ENCODE results near the gene CAPN9.
A peak's percentile ranks its signal among the peaks of the same experiment; 100 is the strongest.
"Not testable (repeated sequence)": the region's sequence is repeated elsewhere in the genome, so short reads cannot be mapped to it uniquely, and the experiment has no call there.

The CAPN9 gene

DNA sequence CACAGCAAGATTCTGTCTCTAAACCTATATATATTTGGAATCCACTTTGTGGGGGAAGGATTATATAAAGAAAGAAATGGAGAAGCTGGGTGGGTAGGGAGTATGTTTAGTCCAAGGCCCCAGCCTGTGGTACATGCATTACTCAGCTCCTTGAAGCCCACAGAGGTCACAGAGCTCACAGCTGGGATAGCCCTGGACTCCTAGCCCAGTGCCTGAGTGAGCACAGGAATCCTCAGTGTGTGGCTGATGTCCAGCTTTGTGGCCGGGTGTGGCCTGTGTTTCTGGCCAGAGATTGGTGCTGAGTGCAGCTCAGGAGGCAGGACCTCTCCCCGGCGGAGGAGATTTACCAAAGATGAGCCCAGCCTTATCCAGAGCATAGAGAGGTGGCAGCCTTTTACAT lies 7.6 kb downstream of the CAPN9 start:
- Histone ChIP-seq H3K9ac (ENCODE audit: low read length) (peak overlapping the region; percentile 27), H3K9me3 (ENCODE audit: control insufficient read depth, low read length) (no peaks in the 10 kb centered on the region), H3K4me1 (ENCODE audit: control insufficient read depth, insufficient read depth, low read length) (peaks cover 48% of the 10 kb centered on the region), H3K4me3 (ENCODE audit: low read length) (no peak overlapping the region), H3K27me3 (ENCODE audit: control insufficient read depth, insufficient read depth, low read length) (no peaks in the 10 kb centered on the region), H3K36me3 (ENCODE audit: control insufficient read depth, insufficient read depth, low read length) (peaks cover 3% of the 10 kb centered on the region)

DNA sequence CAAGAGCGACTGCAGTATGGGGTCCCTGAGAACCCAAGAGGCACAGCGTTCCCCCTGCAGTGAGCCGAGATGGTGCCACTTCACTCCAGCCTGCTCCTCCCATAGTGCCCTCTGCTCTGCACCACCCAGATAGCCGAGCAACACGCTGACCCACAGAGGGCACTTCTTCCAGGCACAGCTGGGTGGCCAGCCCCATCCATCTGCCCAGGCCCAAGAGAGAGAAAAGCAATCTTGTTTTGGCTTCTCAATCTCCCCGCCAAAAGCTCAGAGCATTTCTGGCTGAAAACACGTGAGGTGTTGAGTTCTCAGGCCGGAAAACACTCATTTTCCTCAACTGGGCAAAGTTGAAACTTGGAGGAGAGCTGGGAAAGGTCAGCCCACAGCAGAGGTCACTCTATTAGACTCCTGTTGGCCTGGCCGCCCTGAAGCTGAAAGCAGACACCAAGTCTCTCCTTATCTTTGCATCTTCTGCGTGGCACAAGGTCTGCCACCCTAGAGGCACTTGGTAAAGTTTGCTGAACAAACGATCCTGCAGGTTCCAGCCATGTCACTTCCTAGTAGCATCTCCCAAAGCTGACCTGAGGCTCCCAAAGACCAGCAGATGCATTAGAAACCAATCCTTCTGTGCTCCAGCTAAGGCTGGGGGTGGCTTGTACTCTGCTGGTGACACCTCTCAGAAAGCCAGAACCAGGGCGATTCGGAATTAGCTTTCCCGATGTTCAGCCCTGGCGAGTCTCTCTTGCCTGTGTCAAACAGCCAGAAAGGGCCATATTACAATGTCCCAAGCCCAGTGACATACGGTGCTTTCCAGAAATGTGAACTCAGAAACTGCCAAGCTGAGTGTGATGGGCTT lies 10.9 kb downstream of the CAPN9 start:
- no peak overlapping the region for H3K9ac ChIP-seq (ENCODE audit: low read length)
- no peaks in the 10 kb centered on the region for H3K27me3 ChIP-seq (ENCODE audit: control insufficient read depth, insufficient read depth, low read length)
- peaks cover 18% of the 10 kb centered on the region for H3K4me1 ChIP-seq (ENCODE audit: control insufficient read depth, insufficient read depth, low read length)
- H3K9me3 ChIP-seq (ENCODE audit: control insufficient read depth, low read length), result no peaks in the 10 kb centered on the region
- H3K36me3 ChIP-seq (ENCODE audit: control insufficient read depth, insufficient read depth, low read length), result peaks cover 18% of the 10 kb centered on the region
- no peak overlapping the region for H3K4me3 ChIP-seq (ENCODE audit: low read length)

GRCh38 chr1:230758709-230759368 lies 11.7 kb downstream of the CAPN9 start:
- Histone ChIP-seq H3K4me3 (ENCODE audit: low read length) (no peak overlapping the region), H3K9ac (ENCODE audit: low read length) (no peak overlapping the region), H3K9me3 (ENCODE audit: control insufficient read depth, low read length) (no peaks in the 10 kb centered on the region), H3K36me3 (ENCODE audit: control insufficient read depth, insufficient read depth, low read length) (peaks cover 22% of the 10 kb centered on the region), H3K4me1 (ENCODE audit: control insufficient read depth, insufficient read depth, low read length) (peaks cover 10% of the 10 kb centered on the region), H3K27me3 (ENCODE audit: control insufficient read depth, insufficient read depth, low read length) (no peaks in the 10 kb centered on the region)

DNA sequence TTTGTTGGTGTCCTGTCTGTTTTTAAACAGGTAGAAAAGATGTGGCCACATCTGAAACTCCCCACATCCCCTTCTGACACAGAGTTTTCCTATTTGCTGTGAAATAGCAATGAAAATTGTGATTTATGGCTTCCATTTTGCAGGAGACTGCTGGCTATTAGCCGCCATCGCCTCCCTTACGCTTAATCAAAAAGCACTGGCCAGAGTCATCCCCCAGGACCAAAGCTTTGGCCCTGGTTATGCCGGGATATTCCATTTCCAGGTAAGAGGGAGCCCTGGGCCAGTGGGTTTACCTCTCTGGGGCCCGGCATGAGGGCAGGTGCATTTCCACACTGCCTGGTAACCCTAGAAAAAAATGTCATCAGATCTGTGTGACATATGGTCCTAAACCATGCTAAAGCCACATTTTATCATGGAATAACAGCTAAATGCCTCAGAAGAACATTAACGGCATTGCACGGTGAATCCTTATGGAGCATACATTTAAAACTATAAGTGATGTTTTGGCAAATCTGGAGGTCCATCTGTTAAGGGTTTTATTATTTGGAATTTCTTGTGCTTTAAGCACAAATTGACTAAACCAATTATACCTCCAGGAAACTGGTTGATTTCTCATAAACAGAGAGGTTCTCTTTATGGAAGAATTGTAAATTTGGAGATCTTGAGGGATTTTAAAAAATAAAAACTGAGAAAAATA lies 12.3 kb downstream of the CAPN9 start:
- H3K4me1 ChIP-seq (ENCODE audit: control insufficient read depth, insufficient read depth, low read length), result peaks cover 7% of the 10 kb centered on the region
- H3K4me3 ChIP-seq (ENCODE audit: low read length), result no peak overlapping the region
- H3K27me3 ChIP-seq (ENCODE audit: control insufficient read depth, insufficient read depth, low read length), result no peaks in the 10 kb centered on the region
- H3K36me3 ChIP-seq (ENCODE audit: control insufficient read depth, insufficient read depth, low read length), result peaks cover 23% of the 10 kb centered on the region
- no peak overlapping the region for H3K9ac ChIP-seq (ENCODE audit: low read length)
- H3K9me3 ChIP-seq (ENCODE audit: control insufficient read depth, low read length), result no peaks in the 10 kb centered on the region

DNA sequence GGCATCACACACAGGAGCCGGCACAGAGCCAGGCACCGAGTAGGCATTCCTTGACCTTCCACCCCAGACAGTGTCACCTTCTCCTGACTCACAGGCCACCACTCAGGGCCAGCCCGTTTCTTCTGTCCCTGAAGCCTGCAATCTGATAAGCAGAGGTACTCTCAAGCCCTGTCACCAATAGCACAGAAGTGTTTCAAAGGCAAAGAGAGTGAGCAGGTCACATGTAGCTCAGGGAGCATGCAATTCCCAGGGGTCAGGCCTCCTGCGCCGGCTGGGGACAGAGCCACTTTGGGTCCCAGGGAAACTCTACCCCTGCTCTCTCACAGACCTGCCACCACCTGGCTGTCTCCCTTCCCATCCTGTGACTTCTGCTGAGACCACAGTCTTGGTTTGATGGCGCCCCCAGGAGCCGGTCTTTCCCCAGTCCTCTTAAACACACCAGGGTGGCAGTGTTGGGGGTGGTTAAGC lies 13.2 kb downstream of the CAPN9 start:
- Histone ChIP-seq H3K27me3 (ENCODE audit: control insufficient read depth, insufficient read depth, low read length) (no peaks in the 10 kb centered on the region), H3K9me3 (ENCODE audit: control insufficient read depth, low read length) (no peaks in the 10 kb centered on the region), H3K4me1 (ENCODE audit: control insufficient read depth, insufficient read depth, low read length) (no peaks in the 10 kb centered on the region), H3K9ac (ENCODE audit: low read length) (no peak overlapping the region), H3K36me3 (ENCODE audit: control insufficient read depth, insufficient read depth, low read length) (peaks cover 19% of the 10 kb centered on the region), H3K4me3 (ENCODE audit: low read length) (no peak overlapping the region)

- Histone ChIP-seq H3K27me3 (ENCODE audit: control insufficient read depth, insufficient read depth, low read length) (no peaks in the 10 kb centered on the region), H3K4me1 (ENCODE audit: control insufficient read depth, insufficient read depth, low read length) (no peaks in the 10 kb centered on the region), H3K9me3 (ENCODE audit: control insufficient read depth, low read length) (no peaks in the 10 kb centered on the region), H3K9ac (ENCODE audit: low read length) (no peak overlapping the region), H3K4me3 (ENCODE audit: low read length) (no peak overlapping the region), H3K36me3 (ENCODE audit: control insufficient read depth, insufficient read depth, low read length) (peaks cover 19% of the 10 kb centered on the region)
Measured at GRCh38 chr1:230761443-230762167, 14.4 kb downstream of the CAPN9 start.

DNA sequence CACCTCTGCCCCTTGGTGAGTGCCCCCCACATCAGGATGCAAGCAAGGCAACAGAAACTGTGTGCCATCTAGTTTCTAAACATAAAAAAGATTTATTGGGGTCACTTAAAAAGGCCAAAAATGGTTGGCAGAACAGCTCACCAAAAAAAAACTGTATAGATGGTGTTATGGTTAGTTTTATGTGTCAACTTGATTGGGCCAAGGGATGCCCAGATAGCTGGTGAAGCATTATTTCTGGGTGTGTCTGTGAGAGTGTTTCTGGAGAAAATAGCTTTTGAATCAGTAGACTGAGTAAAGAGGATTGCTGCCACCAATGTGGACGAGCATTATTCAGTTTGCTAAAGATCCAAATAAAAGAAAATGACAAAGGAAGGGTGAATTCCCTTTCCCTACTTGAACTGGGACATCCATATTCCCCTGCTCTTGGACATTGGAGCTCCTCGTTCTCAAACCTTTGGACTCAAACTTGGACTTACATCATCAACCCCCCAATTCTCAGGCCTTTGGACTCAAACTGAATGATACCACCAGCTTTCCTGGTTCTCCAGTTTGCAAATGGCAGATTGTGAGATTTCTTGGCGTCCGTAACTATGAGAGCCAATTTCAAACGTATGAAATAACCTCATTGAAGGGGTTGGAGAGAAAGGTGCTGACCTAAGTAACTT lies 16.9 kb downstream of the CAPN9 start:
- no peaks in the 10 kb centered on the region for H3K9me3 ChIP-seq (ENCODE audit: control insufficient read depth, low read length)
- no peak overlapping the region for H3K9ac ChIP-seq (ENCODE audit: low read length)
- no peak overlapping the region for H3K4me3 ChIP-seq (ENCODE audit: low read length)
- peaks cover 19% of the 10 kb centered on the region for H3K36me3 ChIP-seq (ENCODE audit: control insufficient read depth, insufficient read depth, low read length)
- no peaks in the 10 kb centered on the region for H3K4me1 ChIP-seq (ENCODE audit: control insufficient read depth, insufficient read depth, low read length)
- H3K27me3 ChIP-seq (ENCODE audit: control insufficient read depth, insufficient read depth, low read length), result no peaks in the 10 kb centered on the region

GRCh38 chr1:230766318-230766717 lies 19.1 kb downstream of the CAPN9 start:
- H3K27me3 ChIP-seq (ENCODE audit: control insufficient read depth, insufficient read depth, low read length), result no peaks in the 10 kb centered on the region

DNA sequence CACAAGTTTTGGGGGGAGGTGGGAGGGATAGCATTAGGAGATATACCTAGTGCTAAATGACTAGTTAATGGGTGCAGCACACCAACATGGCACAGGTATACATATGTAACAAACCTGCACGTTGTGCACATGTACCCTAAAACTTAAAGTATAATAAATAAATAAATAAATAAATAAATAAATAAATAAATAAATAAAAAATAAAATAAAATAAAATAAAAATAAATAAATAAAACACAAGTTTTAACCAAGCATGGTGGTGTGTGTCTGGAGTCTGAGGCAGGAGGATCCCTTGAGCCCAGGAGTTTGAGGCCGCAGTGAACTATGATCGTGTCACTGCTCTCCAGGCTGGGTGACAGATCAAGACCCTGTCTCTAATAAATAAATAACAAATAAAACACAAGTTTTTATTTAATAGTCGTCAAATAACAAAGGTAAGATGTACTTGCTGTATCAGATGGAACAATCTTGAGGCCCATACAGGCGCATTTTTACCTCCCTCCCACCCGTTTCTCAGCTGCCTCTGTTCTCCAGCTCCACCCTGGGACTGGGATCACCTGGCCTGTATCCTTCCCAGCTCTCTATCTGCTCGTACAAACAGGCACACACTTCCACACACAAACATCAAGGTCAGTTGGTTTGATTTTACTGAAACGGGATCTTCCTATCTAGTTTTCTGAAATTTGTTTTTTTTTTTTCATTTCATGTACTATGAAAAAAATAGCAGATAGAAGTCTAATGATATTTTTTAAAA lies 20.8 kb downstream of the CAPN9 start:
- not testable (repeated sequence) for H3K4me3 ChIP-seq (ENCODE audit: low read length); H3K9me3 ChIP-seq (ENCODE audit: control insufficient read depth, low read length); H3K9ac ChIP-seq (ENCODE audit: low read length); H3K4me1 ChIP-seq (ENCODE audit: control insufficient read depth, insufficient read depth, low read length); H3K27me3 ChIP-seq (ENCODE audit: control insufficient read depth, insufficient read depth, low read length)
- peaks cover 11% of the 10 kb centered on the region for H3K36me3 ChIP-seq (ENCODE audit: control insufficient read depth, insufficient read depth, low read length)

More at GRCh38 chr1:230766318-230766717, 19.1 kb downstream of the CAPN9 start:
- Histone ChIP-seq H3K36me3 (ENCODE audit: control insufficient read depth, insufficient read depth, low read length) (peaks cover 25% of the 10 kb centered on the region), H3K4me1 (ENCODE audit: control insufficient read depth, insufficient read depth, low read length) (no peaks in the 10 kb centered on the region), H3K9ac (ENCODE audit: low read length) (no peak overlapping the region), H3K9me3 (ENCODE audit: control insufficient read depth, low read length) (no peaks in the 10 kb centered on the region), H3K4me3 (ENCODE audit: low read length) (no peak overlapping the region)

DNA sequence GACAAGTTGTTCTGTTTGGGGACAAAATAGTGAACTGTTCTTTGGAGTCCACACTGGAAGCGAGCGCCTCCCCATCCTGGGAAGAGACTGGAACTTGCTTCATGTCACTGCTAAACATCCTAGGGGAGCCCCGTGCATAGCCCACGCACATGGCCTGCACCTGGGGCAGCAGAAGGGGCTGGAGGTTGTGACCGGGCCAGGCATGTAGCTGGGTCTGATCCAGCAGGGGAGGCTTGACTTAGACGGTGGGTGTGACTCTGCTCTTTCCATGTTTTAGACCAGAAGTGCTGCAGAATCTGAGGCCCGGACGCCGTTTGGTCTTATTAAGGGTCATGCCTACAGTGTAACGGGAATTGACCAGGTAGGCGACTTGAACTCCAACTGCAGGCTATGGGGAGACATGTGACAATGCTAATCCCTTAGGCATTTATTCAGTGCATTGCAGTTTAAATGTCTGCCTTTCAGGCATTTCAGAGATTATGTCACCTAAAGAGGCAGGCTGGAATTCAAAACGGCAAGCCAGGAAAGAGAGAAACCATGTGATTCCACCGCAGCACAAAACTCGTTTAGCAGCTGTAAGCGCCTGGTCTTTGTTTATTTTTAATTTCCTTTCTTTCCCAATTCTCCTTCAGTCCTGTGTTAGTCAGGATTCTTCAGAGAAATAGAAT lies 21.8 kb downstream of the CAPN9 start:
- Histone ChIP-seq H3K9me3 (ENCODE audit: control insufficient read depth, low read length) (no peaks in the 10 kb centered on the region), H3K27me3 (ENCODE audit: control insufficient read depth, insufficient read depth, low read length) (no peaks in the 10 kb centered on the region), H3K9ac (ENCODE audit: low read length) (no peak overlapping the region), H3K36me3 (ENCODE audit: control insufficient read depth, insufficient read depth, low read length) (peaks cover 6% of the 10 kb centered on the region), H3K4me3 (ENCODE audit: low read length) (no peak overlapping the region), H3K4me1 (ENCODE audit: control insufficient read depth, insufficient read depth, low read length) (no peaks in the 10 kb centered on the region)
